ENCODE results near the gene SH2D2A.
A peak's percentile ranks its signal among the peaks of the same experiment; 100 is the strongest.

SH2D2A gene

GRCh38 chr1:156822680-156823079 lies 6.0 kb upstream of the SH2D2A start:
- no peak overlapping the region for H3K4me3 ChIP-seq (ENCODE audit: low read length, poor library complexity, severe bottlenecking)
- TF ChIP-seq EZH2phosphoT487 (IDR thresholded peaks at IDR 0.05; ENCODE audit: borderline replicate concordance) (no peak), CTCF (conservative IDR thresholded peaks at IDR 0.05; ENCODE audit: low read length) (no peak)
- no peaks in the 10 kb centered on the region for H3K36me3 ChIP-seq (ENCODE audit: insufficient read depth, low read length)
- no peaks in the 10 kb centered on the region for H3K9me2 ChIP-seq (replicated peaks; ENCODE audit: low read depth, low read length)
- no peaks in the 10 kb centered on the region for H3K79me2 ChIP-seq (ENCODE audit: insufficient read depth, low read length)
- H2AFZ ChIP-seq (ENCODE audit: low read length) = no peak overlapping the region
- H4K20me1 ChIP-seq (ENCODE audit: insufficient read depth, low read length, poor library complexity, severe bottlenecking) = no peaks in the 10 kb centered on the region
- no peaks in the 10 kb centered on the region for H3K9me3 ChIP-seq (ENCODE audit: insufficient read depth, low read depth, low read length)
- no peak overlapping the region for H3K9ac ChIP-seq (ENCODE audit: low read depth, low read length, poor library complexity, severe bottlenecking)
- H3F3A ChIP-seq (ENCODE audit: low read depth) = no peaks in the 10 kb centered on the region
- H3K4me2 ChIP-seq (ENCODE audit: low read depth, low read length, poor library complexity, severe bottlenecking) = no peak overlapping the region
- H3K4me1 ChIP-seq (ENCODE audit: insufficient read depth, low read length, poor library complexity, severe bottlenecking) = no peaks in the 10 kb centered on the region
- H3K27me3 ChIP-seq (ENCODE audit: insufficient read depth, low read length, poor library complexity, severe bottlenecking) = no peaks in the 10 kb centered on the region

DNA sequence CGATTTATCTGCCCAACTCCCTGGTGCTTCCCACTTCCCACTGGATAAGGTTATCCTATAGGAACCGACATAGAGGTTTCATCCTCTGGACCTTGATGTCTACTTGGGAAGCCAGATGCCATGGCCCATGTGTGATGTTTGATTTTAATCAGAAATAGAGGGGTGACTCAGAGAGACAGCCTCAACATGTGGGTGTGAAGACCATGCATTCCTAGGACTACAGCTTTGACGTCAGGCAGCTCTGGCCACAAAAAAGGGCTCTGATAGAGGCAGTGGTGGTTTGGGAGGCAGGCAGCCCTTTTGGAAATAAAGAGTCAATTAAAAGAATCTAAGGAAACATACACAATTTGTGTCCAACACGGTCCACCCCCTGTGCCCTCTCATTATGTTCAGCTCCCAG lies 5.2 kb upstream of the SH2D2A start:
- no peak overlapping the region for H2AFZ ChIP-seq (ENCODE audit: low read length)

GRCh38 chr1:156815961-156816422 lies 656 bp downstream of the SH2D2A start:
- Histone ChIP-seq H3K4me1 (ENCODE audit: insufficient read depth, low read length, poor library complexity, severe bottlenecking) (peaks cover 27% of the 10 kb centered on the region), H3K4me3 (ENCODE audit: low read length, poor library complexity, severe bottlenecking) (peak overlapping the region; percentile 76), H3K4me2 (ENCODE audit: low read depth, low read length, poor library complexity, severe bottlenecking) (peak overlapping the region; percentile 79), H3F3A (ENCODE audit: low read depth) (no peaks in the 10 kb centered on the region), H3K9me3 (ENCODE audit: insufficient read depth, low read depth, low read length) (no peaks in the 10 kb centered on the region), H3K27me3 (ENCODE audit: insufficient read depth, low read length, poor library complexity, severe bottlenecking) (no peaks in the 10 kb centered on the region), H2AFZ (ENCODE audit: low read length) (peak overlapping the region; percentile 55; the same call in 1 of the 2 replicates), H3K9ac (ENCODE audit: low read depth, low read length, poor library complexity, severe bottlenecking) (peak overlapping the region; percentile 73), H3K9me2 (replicated peaks; ENCODE audit: low read depth, low read length) (no peaks in the 10 kb centered on the region), H3K79me2 (ENCODE audit: insufficient read depth, low read length) (peaks cover 23% of the 10 kb centered on the region; the same call in 1 of the 2 replicates), H3K36me3 (ENCODE audit: insufficient read depth, low read length) (no peaks in the 10 kb centered on the region), H4K20me1 (ENCODE audit: insufficient read depth, low read length, poor library complexity, severe bottlenecking) (no peaks in the 10 kb centered on the region)
- TF ChIP-seq EZH2phosphoT487 (IDR thresholded peaks at IDR 0.05; ENCODE audit: borderline replicate concordance) (no peak), CTCF (conservative IDR thresholded peaks at IDR 0.05; ENCODE audit: low read length) (no peak)

More for the DNA sequence above, 5.2 kb upstream of the SH2D2A start:
- Histone ChIP-seq H3K4me1 (ENCODE audit: insufficient read depth, low read length, poor library complexity, severe bottlenecking) (peaks cover 7% of the 10 kb centered on the region), H3K4me3 (ENCODE audit: low read length, poor library complexity, severe bottlenecking) (no peak overlapping the region), H3K36me3 (ENCODE audit: insufficient read depth, low read length) (no peaks in the 10 kb centered on the region), H3K79me2 (ENCODE audit: insufficient read depth, low read length) (no peaks in the 10 kb centered on the region), H3K9ac (ENCODE audit: low read depth, low read length, poor library complexity, severe bottlenecking) (no peak overlapping the region), H3F3A (ENCODE audit: low read depth) (no peaks in the 10 kb centered on the region), H3K4me2 (ENCODE audit: low read depth, low read length, poor library complexity, severe bottlenecking) (no peak overlapping the region), H3K9me3 (ENCODE audit: insufficient read depth, low read depth, low read length) (no peaks in the 10 kb centered on the region), H3K9me2 (replicated peaks; ENCODE audit: low read depth, low read length) (no peaks in the 10 kb centered on the region), H3K27me3 (ENCODE audit: insufficient read depth, low read length, poor library complexity, severe bottlenecking) (no peaks in the 10 kb centered on the region), H4K20me1 (ENCODE audit: insufficient read depth, low read length, poor library complexity, severe bottlenecking) (no peaks in the 10 kb centered on the region)
- TF ChIP-seq CTCF (conservative IDR thresholded peaks at IDR 0.05; ENCODE audit: low read length) (no peak), EZH2phosphoT487 (IDR thresholded peaks at IDR 0.05; ENCODE audit: borderline replicate concordance) (no peak)
